HepG2 (cell line): ENCODE measurements around the gene DLG1. TPM values are rescaled to one million over a fixed set of nuclear protein-coding genes. Genes with fewer than 3 reads are reported as not detected.

Source experiments
- ARNT ChIP-seq: fragments of 450-650 bp; IDR thresholded peaks from 2 replicates; pipeline ENCODE4 v1.6.1; 2017
- ATM ChIP-seq: fragments of 450-650 bp; IDR thresholded peaks from 2 replicates; pipeline ENCODE4 v1.7.1; 2017; ENCODE audit warnings: mild to moderate bottlenecking, borderline replicate concordance
- FOSL2 ChIP-seq: sonication (generic); formaldehyde crosslinking; IDR thresholded peaks from 2 replicates; pipeline ENCODE4 v1.4.0; 2020; ENCODE audit warnings: missing genetic modification reagents
- FOXA3 ChIP-seq: IDR thresholded peaks from 2 replicates; pipeline ENCODE4 v1.6.1; 2016; ENCODE audit warnings: missing genetic modification reagents, missing compliant biosample characterization
- FOXK1 ChIP-seq: sonication (generic); formaldehyde crosslinking; IDR thresholded peaks from 2 replicates; pipeline ENCODE4 v1.4.0; 2020; ENCODE audit warnings: low read depth, missing genetic modification reagents, borderline replicate concordance
- RBFOX2 ChIP-seq: fragments of 200-400 bp; formaldehyde crosslinking; IDR thresholded peaks from 2 replicates; pipeline ENCODE4 v1.6.1; 2017; ENCODE audit warnings: low read depth, mild to moderate bottlenecking, low read length
- SCMH1 ChIP-seq: sonication (generic); formaldehyde crosslinking; IDR thresholded peaks from 2 replicates; pipeline ENCODE4 v1.9.0; 2021; ENCODE audit warnings: missing genetic modification reagents, mild to moderate bottlenecking, borderline replicate concordance
- SMAD3 ChIP-seq: sonication (generic); formaldehyde crosslinking; IDR thresholded peaks from 2 replicates; pipeline ENCODE4 v1.4.0; 2020; ENCODE audit warnings: missing genetic modification reagents
- SNAPC2 ChIP-seq: sonication (generic); formaldehyde crosslinking; IDR thresholded peaks from 2 replicates; pipeline ENCODE4 v1.8.1; 2022; ENCODE audit warnings: mild to moderate bottlenecking, missing genetic modification reagents
- SP1 ChIP-seq, 2 experiments: fragments of 450-650 bp in 1 of 2; sonication (generic) in 1 of 2; formaldehyde crosslinking in 1 of 2; IDR thresholded peaks; 2 replicates each; pipeline versions ENCODE4 v1.4.0 to v1.6.1; 2016 to 2020; ENCODE audit warnings: missing genetic modification reagents in 1 of 2
- STAG1 ChIP-seq: sonication (generic); formaldehyde crosslinking; IDR thresholded peaks from 2 replicates; pipeline ENCODE4 v1.4.0; 2020; ENCODE audit warnings: missing genetic modification reagents
- ZNF383 ChIP-seq: sonication (generic); formaldehyde crosslinking; IDR thresholded peaks from 2 replicates; pipeline ENCODE4 v1.4.0; 2020; ENCODE audit warnings: missing genetic modification reagents, mild to moderate bottlenecking, borderline replicate concordance
- ZNF530 ChIP-seq: sonication (generic); formaldehyde crosslinking; IDR thresholded peaks from 2 replicates; pipeline ENCODE4 v1.5.0; 2020; ENCODE audit warnings: low read depth, mild to moderate bottlenecking, missing genetic modification reagents
- ZNF891 ChIP-seq: sonication (generic); formaldehyde crosslinking; IDR thresholded peaks from 2 replicates; pipeline ENCODE4 v1.5.0; 2020; ENCODE audit warnings: mild to moderate bottlenecking, missing genetic modification reagents
- polyA plus RNA-seq, 8 experiments: library from polyadenylated mRNA; depleted of rRNA in 3 of 8; stranded (reverse) in 7 of 8; unstranded in 1 of 8; fragments of >200 nt; fragmentation: Illumina TruSeq in 4 of 8; extraction: Trizol in 4 of 8; gene quantifications; 2 replicates each; pipeline versions ENCODE4 v1.2.1 to v1.2.3, GENCODE V29; 2011 to 2016; ENCODE audit warnings: low read depth in 4 of 8, missing spikeins in 1 of 8, mixed read lengths in 1 of 8; ENCODE audit not compliant: insufficient read depth in 1 of 8
- total RNA-seq, 5 experiments: library from RNA; depleted of rRNA; stranded (reverse); fragments of >200 nt; fragmentation: Illumina TruSeq; extraction: Trizol; gene quantifications; 2 replicates each; pipeline ENCODE4 v1.2.3, GENCODE V29; 2016; ENCODE audit warnings: low read depth in 1 of 5
- TF ChIP-seq, protein P1 (sequence below): sonication (generic); formaldehyde crosslinking; IDR thresholded peaks from 2 replicates; pipeline ENCODE4 v1.8.0; 2022; ENCODE audit warnings: missing genetic modification reagents, mild to moderate bottlenecking, moderate library complexity, borderline replicate concordance
- TF ChIP-seq, protein P2 (sequence below): sonication (generic); formaldehyde crosslinking; IDR thresholded peaks from 2 replicates; pipeline ENCODE4 v1.9.0; 2022; ENCODE audit warnings: missing genetic modification reagents, mild to moderate bottlenecking, borderline replicate concordance
- TF ChIP-seq, protein P3 (sequence below): sonication (generic); formaldehyde crosslinking; IDR thresholded peaks from 2 replicates; pipeline ENCODE4 v1.4.0; 2020; ENCODE audit warnings: low read depth, mild to moderate bottlenecking, missing genetic modification reagents
- TF ChIP-seq, protein P4 (sequence below): sonication (generic); formaldehyde crosslinking; IDR thresholded peaks from 2 replicates; pipeline ENCODE4 v1.9.0; 2021; ENCODE audit warnings: missing genetic modification reagents, borderline replicate concordance
- TF ChIP-seq, protein P5 (sequence below): IDR thresholded peaks from 2 replicates; pipeline ENCODE4 v1.6.1; 2016; ENCODE audit warnings: low read depth, control low read depth
- TF ChIP-seq, protein P6 (sequence below): sonication (generic); formaldehyde crosslinking; IDR thresholded peaks from 2 replicates; pipeline ENCODE4 v1.5.1; 2020; ENCODE audit warnings: mild to moderate bottlenecking, missing genetic modification reagents, moderate library complexity

Gene DLG1
- total and polyA plus RNA-seq, 2 of the 13 experiments (the other 11 are each of a cell fraction or from before 2014, with no cell fraction given): 30.5 to 104 TPM

DNA sequence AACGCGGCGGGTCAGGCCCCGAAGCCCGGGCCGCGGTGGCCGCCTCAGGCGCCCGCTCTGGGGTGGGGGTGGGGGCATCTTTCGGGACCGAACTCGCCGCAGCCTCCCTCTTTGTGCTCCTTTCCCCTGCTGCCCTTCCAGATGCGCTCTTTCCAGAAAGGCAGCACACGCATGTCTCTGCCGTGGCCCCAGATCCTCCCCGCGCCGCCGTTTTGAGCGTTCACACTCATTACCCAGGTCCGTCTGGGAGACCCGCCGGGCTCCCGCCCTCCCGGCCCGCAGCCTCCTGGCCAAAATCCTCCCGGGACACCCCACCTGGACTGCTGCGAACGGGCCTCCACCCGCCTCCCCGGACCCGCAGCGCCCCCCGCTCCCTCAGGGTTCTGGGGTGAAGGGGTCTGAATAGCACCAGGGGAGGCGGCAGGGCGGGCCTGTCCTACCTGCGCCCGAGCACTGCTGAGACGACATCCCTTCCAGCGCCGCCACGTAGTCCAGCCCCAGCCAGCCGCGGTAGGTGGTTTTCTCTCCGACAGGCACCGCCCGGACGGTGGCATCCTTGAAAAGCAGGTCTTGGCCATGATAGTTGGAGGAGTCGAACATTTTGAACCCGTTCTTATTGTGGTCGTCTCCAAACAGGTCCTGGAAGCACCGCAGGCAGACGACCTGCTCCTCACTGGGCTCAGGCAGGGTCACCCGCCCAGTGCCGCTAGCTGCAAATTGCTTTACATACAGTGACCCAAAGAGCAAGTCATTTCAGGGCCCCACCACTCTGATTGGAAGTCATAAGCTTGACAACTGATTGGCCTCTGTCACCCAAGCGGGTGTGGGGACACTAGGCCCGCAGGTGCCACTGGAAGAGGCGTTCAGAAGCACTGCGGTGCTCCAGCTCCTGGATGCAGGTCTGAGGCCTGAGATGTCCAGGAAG lies 294.7 kb downstream of the DLG1 start (continued):
- TF ChIP-seq ZNF530 (CRISPR knock-in tag) (no peak), SCMH1 (CRISPR knock-in tag) (no peak), FOXA3 (no peak), ZNF891 (CRISPR knock-in tag) (no peak), FOSL2 (no peak), ARNT (no peak), SMAD3 (CRISPR knock-in tag) (no peak), RBFOX2 (no peak), FOXK1 (CRISPR knock-in tag) (no peak), SP1 (IDR thresholded peaks at IDR 0.05) (no peak), SP1 (CRISPR knock-in tag; IDR thresholded peaks at IDR 0.05) (no peak), STAG1 (CRISPR knock-in tag) (no peak), SNAPC2 (CRISPR knock-in tag) (no peak), ATM (no peak), ZNF383 (no peak)
- TF ChIP-seq, protein P1, sequence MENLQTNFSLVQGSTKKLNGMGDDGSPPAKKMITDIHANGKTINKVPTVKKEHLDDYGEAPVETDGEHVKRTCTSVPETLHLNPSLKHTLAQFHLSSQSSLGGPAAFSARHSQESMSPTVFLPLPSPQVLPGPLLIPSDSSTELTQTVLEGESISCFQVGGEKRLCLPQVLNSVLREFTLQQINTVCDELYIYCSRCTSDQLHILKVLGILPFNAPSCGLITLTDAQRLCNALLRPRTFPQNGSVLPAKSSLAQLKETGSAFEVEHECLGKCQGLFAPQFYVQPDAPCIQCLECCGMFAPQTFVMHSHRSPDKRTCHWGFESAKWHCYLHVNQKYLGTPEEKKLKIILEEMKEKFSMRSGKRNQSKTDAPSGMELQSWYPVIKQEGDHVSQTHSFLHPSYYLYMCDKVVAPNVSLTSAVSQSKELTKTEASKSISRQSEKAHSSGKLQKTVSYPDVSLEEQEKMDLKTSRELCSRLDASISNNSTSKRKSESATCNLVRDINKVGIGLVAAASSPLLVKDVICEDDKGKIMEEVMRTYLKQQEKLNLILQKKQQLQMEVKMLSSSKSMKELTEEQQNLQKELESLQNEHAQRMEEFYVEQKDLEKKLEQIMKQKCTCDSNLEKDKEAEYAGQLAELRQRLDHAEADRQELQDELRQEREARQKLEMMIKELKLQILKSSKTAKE (CRISPR knock-in tag): no peak
- TF ChIP-seq, protein P2, sequence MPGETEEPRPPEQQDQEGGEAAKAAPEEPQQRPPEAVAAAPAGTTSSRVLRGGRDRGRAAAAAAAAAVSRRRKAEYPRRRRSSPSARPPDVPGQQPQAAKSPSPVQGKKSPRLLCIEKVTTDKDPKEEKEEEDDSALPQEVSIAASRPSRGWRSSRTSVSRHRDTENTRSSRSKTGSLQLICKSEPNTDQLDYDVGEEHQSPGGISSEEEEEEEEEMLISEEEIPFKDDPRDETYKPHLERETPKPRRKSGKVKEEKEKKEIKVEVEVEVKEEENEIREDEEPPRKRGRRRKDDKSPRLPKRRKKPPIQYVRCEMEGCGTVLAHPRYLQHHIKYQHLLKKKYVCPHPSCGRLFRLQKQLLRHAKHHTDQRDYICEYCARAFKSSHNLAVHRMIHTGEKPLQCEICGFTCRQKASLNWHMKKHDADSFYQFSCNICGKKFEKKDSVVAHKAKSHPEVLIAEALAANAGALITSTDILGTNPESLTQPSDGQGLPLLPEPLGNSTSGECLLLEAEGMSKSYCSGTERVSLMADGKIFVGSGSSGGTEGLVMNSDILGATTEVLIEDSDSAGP (CRISPR knock-in tag): peak; percentile 17; the same call in 1 of the 2 replicates
- TF ChIP-seq, protein P3, sequence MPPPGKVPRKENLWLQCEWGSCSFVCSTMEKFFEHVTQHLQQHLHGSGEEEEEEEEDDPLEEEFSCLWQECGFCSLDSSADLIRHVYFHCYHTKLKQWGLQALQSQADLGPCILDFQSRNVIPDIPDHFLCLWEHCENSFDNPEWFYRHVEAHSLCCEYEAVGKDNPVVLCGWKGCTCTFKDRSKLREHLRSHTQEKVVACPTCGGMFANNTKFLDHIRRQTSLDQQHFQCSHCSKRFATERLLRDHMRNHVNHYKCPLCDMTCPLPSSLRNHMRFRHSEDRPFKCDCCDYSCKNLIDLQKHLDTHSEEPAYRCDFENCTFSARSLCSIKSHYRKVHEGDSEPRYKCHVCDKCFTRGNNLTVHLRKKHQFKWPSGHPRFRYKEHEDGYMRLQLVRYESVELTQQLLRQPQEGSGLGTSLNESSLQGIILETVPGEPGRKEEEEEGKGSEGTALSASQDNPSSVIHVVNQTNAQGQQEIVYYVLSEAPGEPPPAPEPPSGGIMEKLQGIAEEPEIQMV (CRISPR knock-in tag): no peak
- TF ChIP-seq, protein P4, sequence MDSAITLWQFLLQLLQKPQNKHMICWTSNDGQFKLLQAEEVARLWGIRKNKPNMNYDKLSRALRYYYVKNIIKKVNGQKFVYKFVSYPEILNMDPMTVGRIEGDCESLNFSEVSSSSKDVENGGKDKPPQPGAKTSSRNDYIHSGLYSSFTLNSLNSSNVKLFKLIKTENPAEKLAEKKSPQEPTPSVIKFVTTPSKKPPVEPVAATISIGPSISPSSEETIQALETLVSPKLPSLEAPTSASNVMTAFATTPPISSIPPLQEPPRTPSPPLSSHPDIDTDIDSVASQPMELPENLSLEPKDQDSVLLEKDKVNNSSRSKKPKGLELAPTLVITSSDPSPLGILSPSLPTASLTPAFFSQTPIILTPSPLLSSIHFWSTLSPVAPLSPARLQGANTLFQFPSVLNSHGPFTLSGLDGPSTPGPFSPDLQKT (CRISPR knock-in tag): no peak
- TF ChIP-seq, protein P5, sequence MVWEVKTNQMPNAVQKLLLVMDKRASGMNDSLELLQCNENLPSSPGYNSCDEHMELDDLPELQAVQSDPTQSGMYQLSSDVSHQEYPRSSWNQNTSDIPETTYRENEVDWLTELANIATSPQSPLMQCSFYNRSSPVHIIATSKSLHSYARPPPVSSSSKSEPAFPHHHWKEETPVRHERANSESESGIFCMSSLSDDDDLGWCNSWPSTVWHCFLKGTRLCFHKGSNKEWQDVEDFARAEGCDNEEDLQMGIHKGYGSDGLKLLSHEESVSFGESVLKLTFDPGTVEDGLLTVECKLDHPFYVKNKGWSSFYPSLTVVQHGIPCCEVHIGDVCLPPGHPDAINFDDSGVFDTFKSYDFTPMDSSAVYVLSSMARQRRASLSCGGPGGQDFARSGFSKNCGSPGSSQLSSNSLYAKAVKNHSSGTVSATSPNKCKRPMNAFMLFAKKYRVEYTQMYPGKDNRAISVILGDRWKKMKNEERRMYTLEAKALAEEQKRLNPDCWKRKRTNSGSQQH (CRISPR knock-in tag): no peak
- TF ChIP-seq, protein P6, sequence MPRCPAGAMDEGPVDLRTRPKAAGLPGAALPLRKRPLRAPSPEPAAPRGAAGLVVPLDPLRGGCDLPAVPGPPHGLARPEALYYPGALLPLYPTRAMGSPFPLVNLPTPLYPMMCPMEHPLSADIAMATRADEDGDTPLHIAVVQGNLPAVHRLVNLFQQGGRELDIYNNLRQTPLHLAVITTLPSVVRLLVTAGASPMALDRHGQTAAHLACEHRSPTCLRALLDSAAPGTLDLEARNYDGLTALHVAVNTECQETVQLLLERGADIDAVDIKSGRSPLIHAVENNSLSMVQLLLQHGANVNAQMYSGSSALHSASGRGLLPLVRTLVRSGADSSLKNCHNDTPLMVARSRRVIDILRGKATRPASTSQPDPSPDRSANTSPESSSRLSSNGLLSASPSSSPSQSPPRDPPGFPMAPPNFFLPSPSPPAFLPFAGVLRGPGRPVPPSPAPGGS (CRISPR knock-in tag): no peak
